HG02943 (cell line): Measurements from ENCODE around the gene UNC5A.

Experiments
- ATAC-seq: cut with Tn5 transposase; IDR thresholded peaks from one replicate; pipeline ENCODE4 v1.9.1; 2021; ENCODE audit warnings: mild to moderate bottlenecking, low read depth, moderate library complexity; ENCODE audit not compliant: unreplicated experiment

UNC5A gene

DNA sequence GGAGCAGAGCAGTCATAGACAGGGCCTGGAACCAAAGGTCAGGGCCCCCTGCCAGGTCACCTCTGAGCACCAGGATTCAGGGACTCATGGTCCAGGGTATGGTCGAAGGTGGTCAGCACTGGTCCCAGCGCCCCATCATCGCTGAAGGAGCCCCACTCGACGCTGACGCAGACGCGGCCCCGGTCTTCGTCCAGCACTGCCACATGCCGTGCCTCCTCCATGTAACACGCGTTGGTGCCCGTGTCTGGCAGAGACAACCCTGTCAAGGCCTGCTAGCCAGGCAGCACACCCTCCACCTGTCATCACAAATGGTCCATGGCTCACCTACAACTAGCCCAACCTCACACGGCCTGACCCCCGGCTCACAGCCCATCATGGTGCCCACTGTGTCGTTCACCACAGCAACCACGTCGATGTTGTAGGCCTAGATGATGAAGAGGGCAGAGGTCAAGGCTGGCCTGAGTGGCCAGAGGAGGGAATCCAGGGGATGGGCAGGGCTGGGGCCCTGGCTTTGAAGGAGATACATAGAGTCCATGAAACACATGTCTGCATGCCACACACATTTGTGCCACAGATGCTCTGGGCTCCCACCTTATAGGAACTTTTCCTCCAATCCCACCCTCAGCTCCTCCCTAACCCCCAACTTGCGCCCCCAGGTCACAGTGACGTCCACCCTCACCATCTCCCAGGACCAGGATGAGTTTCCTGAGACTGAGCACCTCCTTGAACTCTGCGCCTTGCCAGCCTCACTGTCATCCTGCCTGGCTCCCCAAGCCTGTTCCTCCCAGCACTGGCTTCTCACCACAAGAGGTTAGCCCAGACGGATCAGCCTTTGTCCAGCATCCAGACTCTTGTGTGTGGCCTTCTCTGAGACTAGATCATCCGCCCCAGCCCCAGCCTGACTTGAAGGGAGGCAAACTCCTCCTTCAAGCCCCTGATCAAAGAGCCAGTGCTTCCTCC, 79.2 kb downstream of the UNC5A start:
- ATAC-seq, result no peak

DNA sequence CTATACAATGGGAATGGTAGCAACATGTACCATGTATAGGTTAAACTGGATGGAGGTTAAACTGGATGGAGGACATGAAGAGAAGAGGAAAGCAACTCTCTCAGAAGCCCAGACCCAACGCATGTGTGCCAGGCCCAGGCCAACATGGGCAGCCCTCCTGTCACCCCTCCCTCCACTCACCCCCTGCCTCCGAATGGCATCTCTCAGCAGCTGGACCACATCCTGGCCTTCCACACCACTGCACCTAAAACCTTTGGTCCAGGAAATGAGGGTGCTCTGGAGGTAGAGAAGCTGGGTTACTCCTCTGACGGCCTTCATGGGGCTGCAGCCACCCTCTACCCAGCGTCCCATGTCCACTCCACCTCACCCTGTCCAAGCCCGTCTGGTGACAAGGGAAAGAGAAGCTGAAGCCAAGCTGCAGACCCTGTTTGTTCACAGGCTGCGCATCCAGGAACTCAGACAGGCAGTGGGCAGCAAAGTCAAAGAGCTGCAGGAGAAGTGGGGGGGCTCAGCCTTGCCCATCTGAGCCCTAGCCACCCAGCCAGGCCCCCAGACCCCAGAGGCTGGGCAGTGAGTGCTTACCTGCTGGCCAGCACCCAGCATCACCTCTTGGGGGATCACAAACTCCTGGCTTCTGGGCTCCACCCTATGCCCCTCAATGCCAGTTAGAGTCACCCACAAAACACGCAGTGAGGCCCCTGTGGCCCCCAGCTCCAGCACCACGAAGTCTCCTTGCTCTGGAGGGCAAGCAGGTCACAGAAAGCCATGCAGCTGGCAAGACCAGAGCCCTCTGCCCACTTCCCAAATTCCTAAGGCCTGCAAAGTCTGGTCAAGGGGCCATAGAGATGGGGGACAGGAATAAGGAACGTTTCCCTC, 80.3 kb downstream of the UNC5A start:
- no peak for ATAC-seq

DNA sequence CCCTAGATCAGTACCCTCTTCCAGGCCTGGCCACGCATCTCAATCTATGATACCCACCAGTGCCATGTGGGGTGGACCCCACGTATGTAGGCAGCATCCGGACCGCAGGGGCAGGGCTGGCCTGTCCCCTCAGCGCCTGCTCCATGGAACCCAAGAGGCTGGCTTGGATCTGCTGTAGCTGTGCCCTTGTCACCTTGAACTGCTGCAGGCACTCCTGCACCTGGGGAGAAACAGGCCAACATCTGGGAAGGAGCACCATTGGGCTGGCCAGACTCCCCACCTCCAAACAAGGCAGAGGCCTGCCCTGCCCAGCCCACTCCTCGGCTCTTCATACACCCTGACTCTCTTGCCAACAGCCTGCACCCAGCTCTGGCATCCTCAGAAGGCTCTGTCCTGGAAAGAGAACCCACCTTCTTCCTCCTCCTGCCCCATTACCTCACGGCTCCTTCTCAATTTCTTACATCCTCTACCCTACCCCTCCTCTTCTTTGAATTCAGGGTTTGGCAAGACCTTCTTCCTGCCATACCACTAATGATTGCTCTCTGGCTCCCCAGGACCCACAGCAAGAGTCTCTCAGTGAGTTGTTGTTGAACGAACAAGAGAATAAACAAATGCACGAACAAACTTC, 81.1 kb downstream of the UNC5A start:
- no peak for ATAC-seq

DNA sequence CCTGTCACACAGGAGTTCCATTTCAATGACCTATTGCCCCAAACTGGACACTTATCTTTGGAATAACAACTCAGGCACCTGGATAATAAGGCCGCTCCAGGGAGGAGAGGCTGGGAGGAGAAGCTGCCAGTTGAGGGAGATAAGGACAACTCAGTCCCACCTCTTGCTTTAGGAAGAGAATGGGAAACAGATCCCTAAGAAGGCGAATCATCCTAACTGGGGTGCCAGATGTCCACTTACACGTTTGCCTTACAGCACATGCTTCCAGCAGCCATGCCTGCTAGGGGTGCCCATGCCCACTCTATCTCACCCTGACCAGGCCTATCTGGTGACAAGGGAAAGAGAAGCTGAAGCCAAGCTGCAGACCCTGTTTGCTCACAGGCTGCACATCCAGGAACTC, 82.3 kb downstream of the UNC5A start:
- ATAC-seq, result no peak

DNA sequence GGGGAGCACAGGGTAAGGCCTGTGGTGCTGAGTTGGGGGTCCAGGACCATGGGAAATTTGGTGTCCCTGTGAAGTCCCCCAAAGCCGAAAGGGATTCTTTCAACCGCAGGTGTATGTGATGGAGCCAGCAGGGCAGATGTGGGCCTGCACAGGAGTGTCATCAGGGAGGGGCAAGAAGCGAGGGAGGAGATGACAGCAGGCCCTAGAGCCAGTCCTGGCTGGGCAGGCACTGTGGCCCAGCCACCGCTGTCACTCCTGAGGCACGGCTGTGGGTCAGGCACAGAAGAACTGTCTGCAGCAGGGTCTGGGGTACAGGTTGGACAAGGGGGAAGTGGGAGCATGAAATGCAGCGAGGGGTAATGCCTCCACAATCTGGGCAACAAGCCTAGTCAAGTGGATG, 83.9 kb downstream of the UNC5A start:
- no peak for ATAC-seq

DNA sequence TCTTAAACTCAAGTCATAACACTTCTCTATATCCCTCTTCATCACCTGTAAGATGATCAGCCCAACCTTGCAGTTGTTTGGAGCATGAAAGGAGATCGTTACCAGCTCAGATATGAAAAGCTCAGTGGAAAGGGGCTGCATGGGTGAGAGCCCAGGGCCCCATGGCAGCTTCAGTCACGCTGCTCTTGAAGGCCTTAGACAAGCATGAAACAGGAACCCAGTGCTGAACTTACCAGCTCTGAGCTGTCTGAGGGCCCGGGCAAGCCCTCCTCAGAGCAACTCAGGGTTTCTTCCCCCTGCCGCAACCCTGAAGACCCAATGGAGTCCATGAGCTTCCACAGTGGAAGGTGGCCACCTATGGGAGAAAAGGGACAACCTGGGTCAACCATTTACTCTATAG, 85.5 kb downstream of the UNC5A start:
- no peak for ATAC-seq

DNA sequence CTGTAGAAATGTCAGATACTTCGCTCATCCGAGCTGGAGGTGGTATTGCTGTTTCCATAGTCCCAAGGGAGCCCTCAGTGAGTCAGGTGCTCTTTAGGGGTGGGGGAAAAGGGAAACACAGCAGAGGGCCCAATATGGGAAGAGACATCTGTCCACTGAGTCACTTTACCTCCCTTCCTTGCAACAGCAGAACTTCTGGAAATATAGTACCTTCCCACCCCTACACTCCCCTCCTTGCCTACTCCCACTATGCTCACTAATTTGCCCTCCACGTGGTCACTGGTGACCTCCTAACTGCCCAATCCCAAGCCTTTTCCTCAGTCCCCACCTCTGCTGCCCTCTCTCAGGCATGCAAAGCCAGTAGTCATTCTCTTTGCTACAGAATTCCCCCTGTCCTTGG, 86.9 kb downstream of the UNC5A start:
- no peak for ATAC-seq

DNA sequence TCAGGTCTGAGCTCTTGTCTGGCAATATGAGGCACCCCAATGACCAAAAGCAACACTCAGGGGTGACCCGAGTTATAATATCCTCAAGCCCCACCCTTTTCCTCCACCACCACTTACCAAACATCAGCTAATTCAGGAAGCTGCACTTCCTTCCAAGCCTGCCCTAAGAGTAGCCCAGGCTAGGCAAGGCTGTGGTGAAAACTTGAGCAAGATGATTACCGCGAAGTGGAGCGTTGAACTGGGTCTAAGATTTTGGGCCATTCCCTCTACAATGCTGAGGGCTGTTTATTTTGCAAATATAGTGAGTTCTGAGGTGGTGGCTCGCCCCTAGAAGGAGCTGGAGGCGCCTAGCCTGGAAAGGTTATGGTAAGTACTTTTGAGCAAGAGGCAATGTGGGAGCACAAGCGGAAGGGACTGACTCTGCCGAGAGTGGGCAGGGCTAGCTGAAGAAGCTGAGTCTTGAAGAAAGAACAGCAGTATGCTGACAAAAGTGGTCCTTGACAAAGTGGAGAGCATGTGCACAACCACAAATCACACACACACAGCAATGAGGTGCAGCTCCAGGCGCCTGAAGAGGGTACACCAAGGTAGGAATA, 89.0 kb downstream of the UNC5A start, which contains the start of gene HK3:
HK3 (minus strand) TSS at position 51 of the 596 bp plus-strand sequence. CDS start 3,187 bp downstream, outside the sequence.
- no peak for ATAC-seq

DNA sequence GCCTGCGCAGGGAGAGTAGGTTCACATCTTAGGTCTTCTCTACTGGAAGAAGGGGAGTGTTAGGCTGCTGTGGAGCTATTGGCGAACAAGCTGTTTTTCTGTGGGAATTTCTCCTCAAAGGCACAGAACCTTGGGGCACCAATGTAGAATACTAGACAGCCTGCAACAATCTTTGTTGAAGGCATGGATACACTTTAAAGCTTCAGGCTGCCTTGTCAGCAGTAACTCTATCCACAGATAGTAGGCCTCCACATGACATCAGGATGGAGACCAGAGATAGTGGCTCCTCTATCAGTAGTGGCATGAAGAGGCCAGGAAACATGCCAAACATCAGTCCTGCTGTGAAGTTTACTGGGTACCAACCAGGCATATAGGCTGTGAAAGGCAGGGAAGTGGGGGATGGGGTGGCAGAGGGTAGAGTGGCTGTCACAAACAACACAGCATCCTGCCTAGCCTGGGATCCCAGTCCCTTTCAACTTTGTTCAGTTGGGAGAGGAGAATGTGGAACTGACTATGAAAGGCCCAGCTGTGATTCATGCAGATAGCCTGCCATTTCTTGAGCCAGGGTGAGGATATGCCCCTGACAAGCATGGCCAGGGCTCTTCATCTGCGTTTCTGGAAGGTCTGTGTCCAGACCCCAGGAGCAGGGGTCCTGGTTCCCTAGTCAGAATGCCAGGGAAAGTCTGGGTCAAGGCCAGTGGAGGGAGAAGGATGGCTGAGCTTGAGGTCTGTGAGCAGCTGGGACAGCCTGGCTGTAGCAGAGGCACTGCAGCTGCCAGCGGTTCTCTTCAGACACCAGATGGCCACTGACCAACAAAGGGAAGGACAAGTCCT, 89.8 kb downstream of the UNC5A start:
- ATAC-seq, result no peak

DNA sequence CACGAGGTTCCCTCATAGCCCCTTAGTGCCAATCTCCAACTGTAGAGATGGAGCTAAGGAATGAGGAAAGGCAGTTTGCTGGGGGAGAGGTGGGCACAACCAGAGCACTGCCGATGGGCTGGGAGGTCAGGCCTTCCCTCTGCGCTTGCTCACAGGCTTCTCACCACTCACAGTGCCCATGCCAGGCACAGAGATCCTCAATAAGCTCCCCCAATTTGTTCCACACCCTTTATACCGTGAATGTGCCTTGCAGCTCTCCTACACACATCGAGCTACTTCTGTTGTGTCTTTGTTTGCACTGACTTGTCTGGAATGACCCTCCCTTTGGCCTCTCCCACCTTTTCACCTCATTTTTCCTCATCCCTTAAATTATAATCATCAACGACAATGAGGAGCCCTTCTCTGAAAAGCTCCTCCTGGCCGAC, 90.4 kb downstream of the UNC5A start:
- ATAC-seq, result no peak

DNA sequence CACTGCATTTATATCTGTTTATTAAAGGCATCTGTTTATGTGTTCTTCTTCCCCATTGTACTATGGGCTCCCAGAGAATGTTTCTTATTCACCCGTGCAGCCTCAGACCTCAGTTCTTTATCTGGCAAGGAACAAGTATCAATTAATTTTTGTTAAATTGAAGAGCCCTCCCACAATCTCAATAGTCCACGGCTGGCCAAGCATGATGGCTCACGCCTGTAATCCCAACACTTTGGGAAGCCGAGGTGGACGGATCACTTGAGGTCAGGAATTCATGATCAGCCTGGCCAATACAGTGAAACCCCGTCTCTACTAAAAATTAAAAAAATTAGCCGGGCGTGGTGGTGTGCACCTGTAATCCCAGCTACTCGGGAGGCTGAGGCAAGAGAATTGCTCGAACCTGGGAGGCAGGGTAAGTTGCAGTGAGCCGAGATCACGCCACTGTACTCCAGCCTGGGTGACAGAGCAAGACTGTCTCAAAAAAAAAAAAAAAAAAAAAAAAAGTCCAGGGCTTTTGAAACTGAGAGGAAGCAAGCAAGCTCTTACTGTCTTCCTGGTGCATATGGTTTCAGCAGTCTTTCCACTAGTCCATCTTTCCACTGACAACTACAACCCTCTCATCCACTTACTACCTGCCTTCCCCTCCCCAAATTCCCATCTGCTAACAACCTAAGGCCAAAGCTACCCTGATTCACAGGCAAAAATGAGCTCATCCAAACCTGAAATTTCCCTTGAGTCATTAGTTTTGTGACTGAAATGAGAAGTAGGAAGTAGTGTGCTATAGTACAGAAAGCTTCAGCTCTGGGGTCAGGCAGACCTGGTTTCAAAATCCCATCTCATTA, 91.1 kb downstream of the UNC5A start:
- ATAC-seq, result no peak

DNA sequence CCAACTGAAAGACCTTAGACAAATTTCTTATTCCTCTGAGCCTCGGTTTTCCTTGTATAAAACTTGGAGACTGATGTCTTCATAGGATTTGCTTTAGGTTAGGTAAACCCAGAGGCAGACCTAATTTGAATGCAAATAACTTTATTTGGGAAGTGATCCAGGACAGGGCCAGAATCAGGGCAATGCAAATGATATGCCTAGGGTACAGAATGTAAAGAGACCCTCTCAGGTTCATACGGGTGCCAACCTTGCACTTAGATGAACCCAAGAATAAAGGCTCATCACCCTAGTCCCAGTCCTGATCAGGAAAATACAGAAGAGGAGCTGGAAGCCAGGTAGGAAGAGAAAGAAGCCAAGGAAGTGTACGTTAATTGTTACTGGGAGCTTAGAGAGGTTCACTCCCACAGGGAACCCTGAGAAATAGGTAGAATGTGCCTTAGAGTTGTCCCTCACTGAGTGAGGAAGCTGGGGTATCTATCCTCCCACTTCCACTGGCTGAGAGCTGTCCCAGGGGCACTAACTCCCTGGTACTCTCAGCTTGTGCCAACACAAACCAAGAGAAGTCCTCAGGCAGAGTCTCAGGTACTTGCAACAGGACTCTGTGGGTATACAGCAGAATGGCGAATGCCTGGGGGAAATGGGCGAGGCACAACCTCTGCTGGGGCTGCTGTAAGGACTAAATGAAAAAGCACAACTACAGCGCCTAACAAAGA, 91.9 kb downstream of the UNC5A start:
- no peak for ATAC-seq

DNA sequence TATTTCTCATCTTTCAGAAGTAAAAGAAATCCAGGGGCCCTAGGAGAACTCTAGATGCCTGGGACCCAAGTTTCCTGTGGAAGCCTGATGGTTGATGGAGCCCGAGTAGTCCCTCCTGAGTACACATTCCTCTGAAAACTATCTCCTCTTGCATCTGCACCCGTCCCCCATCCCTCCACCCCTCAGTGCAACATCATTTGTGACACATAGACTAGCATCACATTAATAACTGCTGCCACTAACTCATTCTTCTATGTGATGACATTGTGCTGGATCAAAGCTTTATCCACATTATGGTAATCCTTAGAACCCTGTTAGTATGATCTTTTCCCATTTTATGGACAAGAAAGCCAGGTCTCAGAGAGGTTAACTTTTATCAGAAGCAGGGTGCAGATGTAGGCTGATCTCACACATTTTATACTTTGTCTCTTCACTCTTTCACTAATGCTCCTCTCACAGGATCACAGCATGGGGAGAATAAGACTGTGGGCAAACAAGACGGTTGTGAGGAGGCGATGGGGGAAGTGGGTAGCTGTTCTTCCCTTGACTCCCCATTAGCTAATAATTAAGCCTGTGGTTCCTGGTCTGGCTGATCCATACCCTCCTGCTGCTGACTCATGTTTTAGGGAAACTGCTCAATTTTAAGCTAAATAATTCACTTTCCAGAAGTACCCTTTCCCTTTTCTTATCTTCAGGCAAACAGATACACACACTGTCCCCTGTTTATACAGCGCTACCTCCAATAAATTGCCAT, 92.7 kb downstream of the UNC5A start:
- ATAC-seq, result no peak

DNA sequence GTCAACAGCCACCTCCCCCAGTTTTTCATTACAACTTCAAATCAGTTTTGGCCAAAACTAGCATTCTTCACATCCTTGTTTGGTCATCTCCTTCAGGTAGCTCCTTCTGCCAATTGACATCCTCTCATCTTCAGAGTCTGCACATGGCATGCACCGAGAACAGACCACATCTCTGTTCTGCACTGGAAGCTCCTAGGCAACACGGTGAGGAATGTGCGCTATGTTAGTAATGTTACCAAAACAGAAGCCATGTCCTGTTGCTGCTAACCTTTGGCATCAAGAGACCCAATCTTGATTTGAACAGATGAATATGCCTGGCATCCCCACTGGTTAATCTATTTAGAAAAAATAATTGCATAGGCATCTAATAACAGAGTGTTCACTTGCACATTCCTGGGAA, 93.9 kb downstream of the UNC5A start:
- ATAC-seq, result no peak

DNA sequence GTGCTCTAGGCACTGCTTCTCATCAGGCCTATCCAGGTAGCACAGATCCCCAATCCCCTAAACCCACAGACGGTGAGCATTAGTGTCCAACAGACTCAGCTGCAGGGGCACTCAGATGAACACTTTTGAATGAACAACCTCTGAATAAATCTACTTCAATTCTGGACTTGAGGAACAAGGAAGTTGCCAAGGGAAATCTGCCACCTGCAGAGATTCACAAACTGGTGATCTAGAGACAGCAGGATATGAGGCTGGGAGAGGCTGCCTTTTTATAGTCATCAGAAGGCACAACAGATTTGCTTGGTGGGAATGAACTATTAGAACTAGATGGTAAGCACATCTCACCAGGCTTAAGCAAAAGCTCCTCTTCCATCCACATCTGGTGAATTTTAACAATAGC, 95.8 kb downstream of the UNC5A start:
- no peak for ATAC-seq

DNA sequence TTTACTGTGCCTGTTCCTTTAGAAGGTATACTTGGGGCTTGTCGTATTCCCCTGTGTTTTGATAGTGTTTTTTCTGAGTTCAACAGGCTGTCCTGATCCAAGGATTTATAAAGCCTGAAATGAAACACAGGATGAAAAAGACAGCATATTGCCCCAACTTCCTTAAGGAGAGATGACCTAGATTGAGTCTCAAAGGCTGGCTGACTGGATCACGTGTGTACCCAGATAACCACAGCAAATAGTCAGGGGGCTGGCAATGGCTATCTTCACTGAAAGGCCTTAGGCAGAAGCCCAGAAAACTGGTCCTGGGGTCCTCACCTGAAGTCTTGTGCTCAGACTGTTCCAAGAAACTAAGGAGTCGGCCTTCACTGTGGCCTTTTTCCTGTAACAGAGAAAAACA, 96.4 kb downstream of the UNC5A start:
- ATAC-seq, result no peak

DNA sequence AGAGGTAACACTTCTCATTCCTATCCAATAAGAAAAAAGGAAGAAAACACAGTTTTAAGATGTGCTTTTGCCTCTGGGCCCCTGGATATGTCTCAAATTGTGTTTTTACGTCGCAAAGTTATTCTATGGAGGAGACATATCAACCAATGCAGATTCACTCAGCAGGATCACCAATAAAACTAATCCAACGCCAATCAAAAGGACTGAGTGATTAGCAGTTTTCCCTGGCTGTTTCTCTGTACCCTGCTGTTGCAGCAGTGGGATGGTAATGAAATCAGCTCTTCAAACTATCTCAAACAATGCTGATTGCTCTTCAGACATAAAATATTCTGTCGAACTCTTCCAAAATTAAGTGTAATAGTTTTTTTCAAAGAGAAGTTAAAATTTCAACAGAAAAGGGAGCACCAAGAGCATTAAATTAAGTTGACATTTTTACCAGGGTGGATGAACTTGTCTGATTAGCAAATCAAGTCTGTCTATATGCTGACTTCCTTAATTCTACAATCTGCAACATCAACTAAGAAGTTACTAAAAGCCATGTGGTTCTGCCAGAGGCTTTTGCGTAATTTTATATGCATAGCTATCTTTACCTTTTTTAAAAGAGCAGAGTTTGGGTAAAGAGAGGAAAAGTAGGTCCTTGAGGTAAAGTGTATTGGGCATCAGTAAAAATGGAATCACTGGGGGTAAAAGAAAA, 98.5 kb downstream of the UNC5A start:
- ATAC-seq, result no peak
